Keratinocyte (primary cell): Measurements from ENCODE around the gene RUNX1. TPM values are rescaled to one million over a fixed set of nuclear protein-coding genes. Genes with fewer than 3 reads are reported as not detected.
A peak's percentile ranks its signal among the peaks of the same experiment; 100 is the strongest.

Source experiments
- DNase-seq: peaks from one replicate; pipeline ENCODE4 v3.0.0-alpha.2; 2011; ENCODE audit warnings: low read depth, missing footprints, low spot score
- FAIRE-seq: peaks from 2 replicates; lab custom pipeline; 2011; peaks lifted over from hg19 to GRCh38; lab: Jason Lieb, UNC
- H2AFZ ChIP-seq: 2 replicates; pipeline ENCODE4 v1.6.0; 2012; ENCODE audit warnings: low read length, control low read depth, inconsistent platforms; ENCODE audit not compliant: control insufficient read depth
- H3K27ac ChIP-seq: 2 replicates; pipeline ENCODE4 v1.5.1; 2011; ENCODE audit warnings: low read length; ENCODE audit not compliant: control insufficient read depth, insufficient read depth
- H3K27me3 ChIP-seq: 3 replicates; pipeline ENCODE4 v1.6.0; 2011; ENCODE audit warnings: low read length; ENCODE audit not compliant: control insufficient read depth, insufficient read depth; ENCODE audit errors: extremely low read depth
- H3K36me3 ChIP-seq, 2 experiments: 2 replicates in 1 of 2; 3 replicates in 1 of 2; pipeline ENCODE4 v1.5.1; 2011; ENCODE audit warnings: low read length in 2 of 2, mild to moderate bottlenecking in 1 of 2; ENCODE audit not compliant: control insufficient read depth in 2 of 2, insufficient read depth in 2 of 2; ENCODE audit errors: extremely low read depth in 1 of 2
- H3K4me1 ChIP-seq: 3 replicates; pipeline ENCODE4 v1.5.1; 2011; ENCODE audit warnings: low read length; ENCODE audit not compliant: control insufficient read depth, insufficient read depth; ENCODE audit errors: extremely low read depth
- H3K4me2 ChIP-seq: 3 replicates; pipeline ENCODE4 v1.6.0; 2011; ENCODE audit warnings: low read depth, low read length; ENCODE audit not compliant: control insufficient read depth, insufficient read depth; ENCODE audit errors: extremely low read depth
- H3K4me3 ChIP-seq, 3 experiments: fragments of 200-600 bp in 1 of 3; sonication (generic) in 1 of 3; 2 replicates in 2 of 3; 3 replicates in 1 of 3; pipeline ENCODE4 v1.5.1; 2011 to 2016; ENCODE audit warnings: low read length in 3 of 3, mild to moderate bottlenecking in 3 of 3, control low read depth in 2 of 3, inconsistent platforms in 1 of 3, low read depth in 1 of 3, mixed read lengths in 1 of 3, mixed run types in 1 of 3, moderate library complexity in 1 of 3; ENCODE audit not compliant: control insufficient read depth in 2 of 3, insufficient read depth in 2 of 3; ENCODE audit errors: extremely low read depth in 1 of 3
- H3K79me2 ChIP-seq: 2 replicates; pipeline ENCODE4 v1.6.0; 2012; ENCODE audit warnings: low read length; ENCODE audit not compliant: control insufficient read depth, insufficient read depth
- H3K9ac ChIP-seq: 3 replicates; pipeline ENCODE4 v1.6.0; 2011; ENCODE audit warnings: low read length; ENCODE audit not compliant: control insufficient read depth, insufficient read depth; ENCODE audit errors: extremely low read depth
- H3K9me1 ChIP-seq: 3 replicates; pipeline ENCODE4 v1.6.0; 2011; ENCODE audit warnings: low read length; ENCODE audit not compliant: control insufficient read depth, insufficient read depth; ENCODE audit errors: extremely low read depth
- H3K9me3 ChIP-seq: 2 replicates; pipeline ENCODE4 v1.5.1; 2012; ENCODE audit warnings: low read depth, low read length; ENCODE audit not compliant: control insufficient read depth
- H4K20me1 ChIP-seq: 3 replicates; pipeline ENCODE4 v1.6.0; 2011; ENCODE audit warnings: low read length; ENCODE audit not compliant: control insufficient read depth, insufficient read depth; ENCODE audit errors: extremely low read depth
- EZH2 ChIP-seq: IDR thresholded peaks from one replicate; pipeline ENCODE4 v1.6.1; 2012; ENCODE audit warnings: inconsistent platforms, mild to moderate bottlenecking, low read length, moderate library complexity
- dilution Hi-C: fragments of 300-500 bp; cut with MboI; formaldehyde crosslinking; loops from one replicate; pipeline ENCODE4 v1.7.0; 2020; ENCODE audit warnings: low sequenced_read_pairs; ENCODE audit not compliant: extremely low pct_ligation_motif_present
- polyA plus RNA-seq, 5 experiments: library from polyadenylated mRNA; depleted of rRNA in 3 of 5; stranded (reverse) in 3 of 5; stranded (forward) in 1 of 5; unstranded in 1 of 5; fragments of >200 nt; gene quantifications; 1 replicate in 1 of 5; 2 replicates in 3 of 5; 3 replicates in 1 of 5; pipeline versions ENCODE4 v1.2.1 to v1.2.3, GENCODE V29; 2011 to 2012; ENCODE audit warnings: missing spikeins in 2 of 5, low read depth in 1 of 5, low replicate concordance in 1 of 5
- TF ChIP-seq, protein P1 (sequence below), 3 experiments: IDR thresholded peaks in 1 of 3; conservative IDR thresholded peaks in 1 of 3; optimal IDR thresholded peaks in 1 of 3; 2 replicates in 2 of 3; 3 replicates in 1 of 3; pipeline versions ENCODE3 to v1.5.1; 2011; ENCODE audit warnings: low read length in 3 of 3, mild to moderate bottlenecking in 3 of 3, moderate library complexity in 2 of 3, control low read depth in 1 of 3, inconsistent platforms in 1 of 3; ENCODE audit not compliant: insufficient read depth in 2 of 3; ENCODE audit errors: extremely low read depth in 1 of 3

RUNX1 gene
- polyA plus RNA-seq, 1 donor (not counting 4 experiments of a cell fraction or from before 2014, with no cell fraction given): 44.9 TPM

GRCh38 chr21:34807146-34807880, 241.8 kb downstream of the RUNX1 start:
- H3K79me2 ChIP-seq: peaks cover 40% of the 10 kb centered on the region
- H4K20me1 ChIP-seq: no peaks in the 10 kb centered on the region

DNA sequence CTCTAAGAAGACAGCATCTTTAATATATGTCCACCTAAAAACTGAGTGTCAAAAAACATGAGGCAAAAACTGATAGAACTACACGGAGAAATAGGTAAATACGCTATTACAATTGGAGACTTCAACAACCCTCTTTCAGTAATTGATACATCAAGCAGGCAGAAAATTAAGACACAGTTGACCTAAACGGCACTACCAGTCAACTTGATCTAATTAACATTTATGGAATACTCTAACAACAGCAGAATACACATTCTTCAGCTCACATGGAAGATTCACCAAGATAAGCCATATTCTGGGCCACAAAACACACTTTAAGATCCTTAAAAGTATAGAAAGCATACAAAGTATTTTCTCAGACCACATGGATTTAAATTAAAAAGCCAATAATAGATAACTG, 242.7 kb downstream of the RUNX1 start:
- no peaks in the 10 kb centered on the region for H4K20me1 ChIP-seq

More at GRCh38 chr21:34807146-34807880, 241.8 kb downstream of the RUNX1 start:
- FAIRE-seq (peak; percentile 95), DNase-seq (no peak)
- peak overlapping the region; percentile 100 for H3K27ac ChIP-seq
- H3K4me3 ChIP-seq: peak overlapping the region in 2 of 3 experiments; percentile 32 to 53
- dilution Hi-C loops: no loop called here
- H3K9ac ChIP-seq: peak overlapping the region; percentile 93
- peaks cover 84% of the 10 kb centered on the region for H3K4me1 ChIP-seq
- H3K36me3 ChIP-seq: peaks cover 11 to 40% of the 10 kb centered on the region in 2 experiments
- H3K9me1 ChIP-seq: peaks cover 4% of the 10 kb centered on the region
- H3K27me3 ChIP-seq: no peaks in the 10 kb centered on the region
- no peak overlapping the region for H2AFZ ChIP-seq
- no peaks in the 10 kb centered on the region for H3K9me3 ChIP-seq
- no peak for TF ChIP-seq EZH2
- TF ChIP-seq, protein P1, sequence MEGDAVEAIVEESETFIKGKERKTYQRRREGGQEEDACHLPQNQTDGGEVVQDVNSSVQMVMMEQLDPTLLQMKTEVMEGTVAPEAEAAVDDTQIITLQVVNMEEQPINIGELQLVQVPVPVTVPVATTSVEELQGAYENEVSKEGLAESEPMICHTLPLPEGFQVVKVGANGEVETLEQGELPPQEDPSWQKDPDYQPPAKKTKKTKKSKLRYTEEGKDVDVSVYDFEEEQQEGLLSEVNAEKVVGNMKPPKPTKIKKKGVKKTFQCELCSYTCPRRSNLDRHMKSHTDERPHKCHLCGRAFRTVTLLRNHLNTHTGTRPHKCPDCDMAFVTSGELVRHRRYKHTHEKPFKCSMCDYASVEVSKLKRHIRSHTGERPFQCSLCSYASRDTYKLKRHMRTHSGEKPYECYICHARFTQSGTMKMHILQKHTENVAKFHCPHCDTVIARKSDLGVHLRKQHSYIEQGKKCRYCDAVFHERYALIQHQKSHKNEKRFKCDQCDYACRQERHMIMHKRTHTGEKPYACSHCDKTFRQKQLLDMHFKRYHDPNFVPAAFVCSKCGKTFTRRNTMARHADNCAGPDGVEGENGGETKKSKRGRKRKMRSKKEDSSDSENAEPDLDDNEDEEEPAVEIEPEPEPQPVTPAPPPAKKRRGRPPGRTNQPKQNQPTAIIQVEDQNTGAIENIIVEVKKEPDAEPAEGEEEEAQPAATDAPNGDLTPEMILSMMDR (optimal IDR thresholded peaks at IDR 0.05 in 1 of 3, IDR thresholded peaks at IDR 0.05 in 1 of 3, conservative IDR thresholded peaks at IDR 0.05 in 1 of 3; ENCODE audit: extremely low read depth in 1 of 3, insufficient read depth in 2 of 3, low read length in 3 of 3): peak in 1 of 3 experiments; percentile 7
- H3K4me2 ChIP-seq: peak overlapping the region; percentile 90

More for the DNA sequence above, 242.7 kb downstream of the RUNX1 start:
- Histone ChIP-seq H3K36me3 (peaks cover 11 to 39% of the 10 kb centered on the region in 2 experiments), H3K4me3 (no peak overlapping the region), H3K9me1 (peaks cover 2% of the 10 kb centered on the region), H3K9me3 (no peaks in the 10 kb centered on the region), H3K79me2 (peaks cover 38% of the 10 kb centered on the region), H2AFZ (no peak overlapping the region), H3K4me1 (peaks cover 84% of the 10 kb centered on the region), H3K27ac (peak overlapping the region; percentile 100), H3K27me3 (no peaks in the 10 kb centered on the region), H3K4me2 (no peak overlapping the region), H3K9ac (no peak overlapping the region)
- dilution Hi-C loops: no loop called here
- FAIRE-seq (no peak), DNase-seq (no peak)
- TF ChIP-seq, protein P1 (optimal IDR thresholded peaks at IDR 0.05 in 1 of 3, IDR thresholded peaks at IDR 0.05 in 1 of 3, conservative IDR thresholded peaks at IDR 0.05 in 1 of 3; ENCODE audit: extremely low read depth in 1 of 3, insufficient read depth in 2 of 3, low read length in 3 of 3): no peak
- TF ChIP-seq EZH2: no peak
